Mesendoderm (in vitro differentiated cells): ENCODE data around the gene LGALS12.

Experiments used
- DNase-seq: peaks from one replicate; pipeline ENCODE4 v3.0.0; 2013
- H2AK5ac ChIP-seq: 2 replicates; pipeline ENCODE4 v1.6.1; 2013; ENCODE audit warnings: low read length, inconsistent platforms
- H2BK120ac ChIP-seq: 2 replicates; pipeline ENCODE4 v1.6.1; 2013; ENCODE audit warnings: low read depth, mild to moderate bottlenecking, low read length, moderate library complexity, mixed read lengths
- H2BK15ac ChIP-seq: replicated peaks from 2 replicates; pipeline ENCODE4 v1.6.1; 2013; ENCODE audit warnings: low read depth, mild to moderate bottlenecking, moderate library complexity
- H2BK5ac ChIP-seq: 2 replicates; pipeline ENCODE4 v1.6.1; 2013; ENCODE audit warnings: low read length, inconsistent platforms
- H3K18ac ChIP-seq: 2 replicates; pipeline ENCODE4 v1.6.1; 2013; ENCODE audit warnings: mild to moderate bottlenecking, low read length, mixed read lengths
- H3K23ac ChIP-seq: one replicate; pipeline ENCODE4 v1.6.1; 2013; ENCODE audit warnings: low read length
- H3K27ac ChIP-seq: 2 replicates; pipeline ENCODE4 v1.5.1; 2013; ENCODE audit warnings: low read depth, mild to moderate bottlenecking, inconsistent platforms, low read length, moderate library complexity
- H3K27me3 ChIP-seq: 2 replicates; pipeline ENCODE4 v1.6.1; 2013; ENCODE audit warnings: low read length, control low read depth, mild to moderate bottlenecking, inconsistent platforms; ENCODE audit not compliant: insufficient read depth, poor library complexity
- H3K36me3 ChIP-seq: 2 replicates; pipeline ENCODE4 v1.6.1; 2013; ENCODE audit warnings: low read length, inconsistent platforms; ENCODE audit not compliant: control insufficient read depth, insufficient read depth
- H3K4ac ChIP-seq: one replicate; pipeline ENCODE4 v1.6.1; 2013; ENCODE audit warnings: low read depth, mild to moderate bottlenecking, low read length, moderate library complexity
- H3K4me1 ChIP-seq: 2 replicates; pipeline ENCODE4 v1.6.1; 2013; ENCODE audit warnings: low read depth, low read length, inconsistent platforms; ENCODE audit not compliant: control insufficient read depth
- H3K4me2 ChIP-seq: 2 replicates; pipeline ENCODE4 v1.6.1; 2013; ENCODE audit warnings: low read length
- H3K4me3 ChIP-seq: 2 replicates; pipeline ENCODE4 v1.5.1; 2013; ENCODE audit warnings: mild to moderate bottlenecking, low read length
- H3K56ac ChIP-seq: one replicate; pipeline ENCODE4 v1.6.1; 2013; ENCODE audit warnings: low read length
- H3K79me1 ChIP-seq: 2 replicates; pipeline ENCODE4 v1.6.1; 2013; ENCODE audit warnings: low read length, inconsistent platforms
- H3K79me2 ChIP-seq: 2 replicates; pipeline ENCODE4 v1.6.1; 2013; ENCODE audit warnings: mild to moderate bottlenecking, low read length; ENCODE audit not compliant: control insufficient read depth, insufficient read depth
- H3K9ac ChIP-seq: 2 replicates; pipeline ENCODE4 v1.6.1; 2013; ENCODE audit warnings: low read length, inconsistent platforms
- H4K5ac ChIP-seq: one replicate; pipeline ENCODE4 v1.6.1; 2013; ENCODE audit warnings: low read length
- H4K8ac ChIP-seq: one replicate; pipeline ENCODE4 v1.6.1; 2013; ENCODE audit warnings: low read depth, mild to moderate bottlenecking, control low read depth, low read length, moderate library complexity
- WGBS: extraction: QIAGEN DNeasy Blood & Tissue Kit; methylation state at CpG from one replicate; pipeline ENCODE4 v1.1.7; 2013; ENCODE audit warnings: low lambda C conversion rate, missing lambda C conversion rate; ENCODE audit not compliant: insufficient coverage; ENCODE audit errors: extremely low coverage; 5-methylcytosine and 5-hydroxymethylcytosine counted together

Gene LGALS12

GRCh38 chr11:63506876-63507275 is 992 bp downstream of the LGALS12 start:
- DNase-seq = peak; percentile 39
- Histone ChIP-seq H3K4me1 (peaks cover 23% of the 10 kb centered on the region), H4K8ac (no peak overlapping the region), H3K27me3 (no peaks in the 10 kb centered on the region), H3K4me2 (no peak overlapping the region), H2BK15ac (no peak overlapping the region), H3K4me3 (no peak overlapping the region), H2BK5ac (peak overlapping the region; percentile 54), H3K79me1 (no peaks in the 10 kb centered on the region), H3K18ac (peak overlapping the region; percentile 62), H3K36me3 (no peaks in the 10 kb centered on the region), H3K27ac (peak overlapping the region; percentile 15), H4K5ac (no peak overlapping the region), H3K79me2 (no peaks in the 10 kb centered on the region), H3K9ac (peak overlapping the region; percentile 33), H3K56ac (peak overlapping the region; percentile 81), H2BK120ac (peak overlapping the region; percentile 68), H3K23ac (no peak overlapping the region), H3K4ac (peak overlapping the region; percentile 74), H2AK5ac (peak overlapping the region; percentile 47)
- WGBS = no CpG with 5 or more reads among the region's 2 CpGs

GRCh38 chr11:63507511-63507910 is 1.6 kb downstream of the LGALS12 start:
- Histone ChIP-seq H3K4me1 (peaks cover 23% of the 10 kb centered on the region), H3K56ac (peak overlapping the region; percentile 81), H2BK120ac (no peak overlapping the region), H3K4me3 (no peak overlapping the region), H2AK5ac (no peak overlapping the region), H3K4me2 (no peak overlapping the region), H3K27ac (no peak overlapping the region), H3K27me3 (no peaks in the 10 kb centered on the region), H3K18ac (peak overlapping the region; percentile 62), H4K8ac (no peak overlapping the region), H3K36me3 (no peaks in the 10 kb centered on the region), H3K79me1 (no peaks in the 10 kb centered on the region), H3K79me2 (no peaks in the 10 kb centered on the region), H2BK5ac (peak overlapping the region; percentile 79), H3K4ac (peak overlapping the region; percentile 74), H3K9ac (peak overlapping the region; percentile 44), H2BK15ac (no peak overlapping the region), H3K23ac (no peak overlapping the region), H4K5ac (no peak overlapping the region)
- DNase-seq = no peak
- no CpG with 5 or more reads among the region's 2 CpGs for WGBS

- Histone ChIP-seq H3K4me3 (no peak overlapping the region), H3K9ac (no peak overlapping the region), H2BK5ac (no peak overlapping the region), H2BK120ac (no peak overlapping the region), H3K27me3 (no peaks in the 10 kb centered on the region), H3K18ac (no peak overlapping the region), H3K23ac (no peak overlapping the region), H2AK5ac (no peak overlapping the region), H3K4me2 (no peak overlapping the region), H3K27ac (no peak overlapping the region), H3K79me1 (no peaks in the 10 kb centered on the region), H4K5ac (no peak overlapping the region), H3K36me3 (no peaks in the 10 kb centered on the region), H2BK15ac (no peak overlapping the region), H3K79me2 (no peaks in the 10 kb centered on the region), H3K4me1 (peaks cover 23% of the 10 kb centered on the region), H3K56ac (no peak overlapping the region), H3K4ac (no peak overlapping the region), H4K8ac (no peak overlapping the region)
- no CpG with 5 or more reads among the region's 3 CpGs for WGBS
- DNase-seq = peak; percentile 96
Measured at GRCh38 chr11:63508009-63508408, 2.1 kb downstream of the LGALS12 start.

GRCh38 chr11:63508745-63509144 is 2.9 kb downstream of the LGALS12 start:
- H3K27ac ChIP-seq = no peak overlapping the region
- no peaks in the 10 kb centered on the region for H3K36me3 ChIP-seq
- no peak overlapping the region for H2BK5ac ChIP-seq
- H3K79me2 ChIP-seq = no peaks in the 10 kb centered on the region
- H2BK120ac ChIP-seq = no peak overlapping the region
- no peak overlapping the region for H4K8ac ChIP-seq
- DNase-seq = no peak
- H2AK5ac ChIP-seq = peak overlapping the region; percentile 86
- H3K18ac ChIP-seq = no peak overlapping the region
- no peak overlapping the region for H2BK15ac ChIP-seq
- H3K23ac ChIP-seq = no peak overlapping the region
- no peak overlapping the region for H3K4me2 ChIP-seq
- H3K4ac ChIP-seq = no peak overlapping the region
- peak overlapping the region; percentile 27 for H3K56ac ChIP-seq
- no peak overlapping the region for H4K5ac ChIP-seq
- no peak overlapping the region for H3K9ac ChIP-seq
- H3K27me3 ChIP-seq = no peaks in the 10 kb centered on the region
- peaks cover 23% of the 10 kb centered on the region for H3K4me1 ChIP-seq
- no CpG with 5 or more reads among the region's 12 CpGs for whole genome bisulfite sequencing
- H3K4me3 ChIP-seq = no peak overlapping the region
- H3K79me1 ChIP-seq = no peaks in the 10 kb centered on the region

GRCh38 chr11:63510360-63511047 is 4.6 kb downstream of the LGALS12 start:
- no peak overlapping the region for H3K18ac ChIP-seq
- no peaks in the 10 kb centered on the region for H3K27me3 ChIP-seq
- H3K4ac ChIP-seq = no peak overlapping the region
- H3K23ac ChIP-seq = no peak overlapping the region
- H3K56ac ChIP-seq = no peak overlapping the region
- no peak overlapping the region for H2BK5ac ChIP-seq
- H4K8ac ChIP-seq = no peak overlapping the region
- no peaks in the 10 kb centered on the region for H3K79me1 ChIP-seq
- no peak overlapping the region for H3K9ac ChIP-seq
- H3K4me2 ChIP-seq = no peak overlapping the region
- no peak overlapping the region for H2BK15ac ChIP-seq
- no peak overlapping the region for H4K5ac ChIP-seq
- H3K27ac ChIP-seq = no peak overlapping the region
- no peaks in the 10 kb centered on the region for H3K36me3 ChIP-seq
- H2AK5ac ChIP-seq = no peak overlapping the region
- H3K4me3 ChIP-seq = no peak overlapping the region
- no peak for DNase-seq
- no CpG with 5 or more reads among the region's 7 CpGs for WGBS
- no peaks in the 10 kb centered on the region for H3K79me2 ChIP-seq
- H2BK120ac ChIP-seq = no peak overlapping the region
- H3K4me1 ChIP-seq = peaks cover 16% of the 10 kb centered on the region
